MM.1S (cell line): ENCODE results near the gene AHCYL2.

Experiments used
- EZH2phosphoT487 ChIP-seq: fragments of 300-600 bp; sonication (generic); IDR thresholded peaks from 2 replicates; pipeline ENCODE4 v1.6.1; 2018; ENCODE audit warnings: antibody characterized with exemption, low read length
- TF ChIP-seq, protein P1 (sequence below): fragments of 300-600 bp; sonication (generic); IDR thresholded peaks from 2 replicates; pipeline ENCODE4 v1.5.1; 2016; ENCODE audit warnings: antibody characterized with exemption, low read length, mixed read lengths

DNA sequence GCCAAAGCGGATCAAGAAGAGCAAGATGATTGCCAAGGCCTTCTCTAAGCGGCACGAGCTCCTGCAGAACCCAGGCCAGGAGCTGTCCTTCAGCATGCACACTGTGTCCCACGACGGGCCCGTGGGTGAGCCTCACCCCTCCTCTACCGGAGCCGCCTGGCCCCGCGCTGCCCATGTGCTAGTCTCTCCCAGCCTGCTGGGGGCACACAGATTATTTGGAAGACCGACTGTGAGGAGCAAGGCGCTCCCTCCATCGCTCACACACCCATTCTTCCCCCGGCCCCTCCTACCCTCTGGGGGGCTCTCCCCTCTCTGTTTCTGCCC is 13.9 kb upstream of the AHCYL2 start:
- TF ChIP-seq, protein P1, sequence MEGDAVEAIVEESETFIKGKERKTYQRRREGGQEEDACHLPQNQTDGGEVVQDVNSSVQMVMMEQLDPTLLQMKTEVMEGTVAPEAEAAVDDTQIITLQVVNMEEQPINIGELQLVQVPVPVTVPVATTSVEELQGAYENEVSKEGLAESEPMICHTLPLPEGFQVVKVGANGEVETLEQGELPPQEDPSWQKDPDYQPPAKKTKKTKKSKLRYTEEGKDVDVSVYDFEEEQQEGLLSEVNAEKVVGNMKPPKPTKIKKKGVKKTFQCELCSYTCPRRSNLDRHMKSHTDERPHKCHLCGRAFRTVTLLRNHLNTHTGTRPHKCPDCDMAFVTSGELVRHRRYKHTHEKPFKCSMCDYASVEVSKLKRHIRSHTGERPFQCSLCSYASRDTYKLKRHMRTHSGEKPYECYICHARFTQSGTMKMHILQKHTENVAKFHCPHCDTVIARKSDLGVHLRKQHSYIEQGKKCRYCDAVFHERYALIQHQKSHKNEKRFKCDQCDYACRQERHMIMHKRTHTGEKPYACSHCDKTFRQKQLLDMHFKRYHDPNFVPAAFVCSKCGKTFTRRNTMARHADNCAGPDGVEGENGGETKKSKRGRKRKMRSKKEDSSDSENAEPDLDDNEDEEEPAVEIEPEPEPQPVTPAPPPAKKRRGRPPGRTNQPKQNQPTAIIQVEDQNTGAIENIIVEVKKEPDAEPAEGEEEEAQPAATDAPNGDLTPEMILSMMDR: no peak
- no peak for TF ChIP-seq EZH2phosphoT487
